BLaER1 treated with 17β-estradiol and CSF1 and Interleukin-3, amounts not matched to agents 10 nM and 100 nM (cell line): ENCODE data around the gene SPATS2.

Experiments
- H3K27ac ChIP-seq, 11 experiments: shearing (Covaris generic); formaldehyde crosslinking; 2 replicates each; pipeline ENCODE4 v1.8.1; 2022
- H3K27me3 ChIP-seq, 11 experiments: shearing (Covaris generic); formaldehyde crosslinking; 2 replicates each; pipeline ENCODE4 v1.8.1; 2022
- H3K36me3 ChIP-seq, 11 experiments: shearing (Covaris generic); formaldehyde crosslinking; 2 replicates each; pipeline ENCODE4 v1.8.1; 2022
- H3K4me1 ChIP-seq, 10 experiments: shearing (Covaris generic); formaldehyde crosslinking; 2 replicates each; pipeline ENCODE4 v1.8.1; 2022
- H3K4me2 ChIP-seq, 11 experiments: shearing (Covaris generic); formaldehyde crosslinking; 2 replicates each; pipeline ENCODE4 v1.8.1; 2022
- H3K4me3 ChIP-seq, 10 experiments: shearing (Covaris generic); formaldehyde crosslinking; 2 replicates each; pipeline ENCODE4 v1.8.1; 2022
- H3K9ac ChIP-seq, 11 experiments: shearing (Covaris generic); formaldehyde crosslinking; 2 replicates each; pipeline ENCODE4 v1.8.1; 2022
- H3K9me3 ChIP-seq, 11 experiments: shearing (Covaris generic); formaldehyde crosslinking; replicated peaks in 1 of 11; 2 replicates each; pipeline ENCODE4 v1.8.1; 2022
- H4K20me1 ChIP-seq, 11 experiments: shearing (Covaris generic); formaldehyde crosslinking; 2 replicates each; pipeline ENCODE4 v1.8.1; 2022
- Cebpa-rat ChIP-seq, 11 experiments: shearing (Covaris generic); IDR thresholded peaks; 2 replicates each; pipeline ENCODE4 v1.8.1; 2022

SPATS2 gene

GRCh38 chr12:49334226-49334625 lies 33.0 kb upstream of the SPATS2 start:
- Histone ChIP-seq H3K4me1 (peaks cover 4 to 20% (median 11%) of the 10 kb centered on the region in 10 experiments; a peak in 14 of 20 replicates), H3K36me3 (peaks cover 0 to 30% (median 23%) of the 10 kb centered on the region in 11 experiments; a peak in 19 of 22 replicates), H3K27me3 (peaks cover 87 to 98% (median 94%) of the 10 kb centered on the region in 11 experiments), H3K27ac (no peak overlapping the region), H3K4me2 (no peak overlapping the region), H3K9me3 (no peaks in the 10 kb centered on the region), H3K9ac (no peak overlapping the region), H3K4me3 (no peak overlapping the region), H4K20me1 (peaks cover 0 to 79% (median 55%) of the 10 kb centered on the region in 11 experiments; a peak in 16 of 22 replicates)
- no peak for TF ChIP-seq Cebpa-rat (IDR thresholded peaks at IDR 0.05)

GRCh38 chr12:49334681-49335080 lies 32.6 kb upstream of the SPATS2 start:
- Histone ChIP-seq H3K36me3 (peaks cover 0 to 25% (median 19%) of the 10 kb centered on the region in 11 experiments; a peak in 19 of 22 replicates), H4K20me1 (peaks cover 0 to 79% (median 50%) of the 10 kb centered on the region in 11 experiments; a peak in 16 of 22 replicates), H3K4me3 (no peak overlapping the region), H3K4me1 (peaks cover 4 to 20% (median 11%) of the 10 kb centered on the region in 10 experiments; a peak in 14 of 20 replicates), H3K4me2 (no peak overlapping the region), H3K9ac (no peak overlapping the region), H3K27ac (no peak overlapping the region), H3K9me3 (no peaks in the 10 kb centered on the region), H3K27me3 (peaks cover 91 to 100% (median 98%) of the 10 kb centered on the region in 11 experiments)
- no peak for TF ChIP-seq Cebpa-rat (IDR thresholded peaks at IDR 0.05)

- peaks cover 0 to 79% (median 44%) of the 10 kb centered on the region in 11 experiments; a peak in 17 of 22 replicates for H4K20me1 ChIP-seq
- peaks cover 0 to 19% (median 12%) of the 10 kb centered on the region in 11 experiments; a peak in 19 of 22 replicates for H3K36me3 ChIP-seq
- H3K4me2 ChIP-seq: no peak overlapping the region
- H3K4me1 ChIP-seq: peaks cover 4 to 20% (median 11%) of the 10 kb centered on the region in 10 experiments; a peak in 14 of 20 replicates
- H3K4me3 ChIP-seq: no peak overlapping the region
- no peaks in the 10 kb centered on the region for H3K9me3 ChIP-seq
- TF ChIP-seq Cebpa-rat (IDR thresholded peaks at IDR 0.05): no peak
- no peak overlapping the region for H3K27ac ChIP-seq
- peaks cover 98 to 100% (median 100%) of the 10 kb centered on the region in 11 experiments for H3K27me3 ChIP-seq
- H3K9ac ChIP-seq: no peak overlapping the region
These were observed 31.9 kb upstream of the SPATS2 start for GRCh38 chr12:49335118-49335954.

- Histone ChIP-seq H3K4me2 (peak overlapping the region in 9 of 11 experiments; percentile 76 to 97 (median 83); a peak in 10 of 22 replicates), H3K27me3 (peaks cover 100% of the 10 kb centered on the region in 11 experiments), H3K9ac (no peak overlapping the region; a peak in 1 of 22 replicates), H3K4me1 (peaks cover 4 to 20% (median 11%) of the 10 kb centered on the region in 10 experiments; a peak in 14 of 20 replicates), H3K27ac (no peak overlapping the region), H4K20me1 (peaks cover 0 to 79% (median 40%) of the 10 kb centered on the region in 11 experiments; a peak in 17 of 22 replicates), H3K36me3 (peaks cover 0 to 11% (median 5%) of the 10 kb centered on the region in 11 experiments; a peak in 13 of 22 replicates), H3K9me3 (no peaks in the 10 kb centered on the region), H3K4me3 (peak overlapping the region in 8 of 10 experiments; percentile 9 to 66 (median 48); a peak in 9 of 20 replicates)
- no peak for TF ChIP-seq Cebpa-rat (IDR thresholded peaks at IDR 0.05)
These were observed 31.2 kb upstream of the SPATS2 start for GRCh38 chr12:49335955-49336644.

GRCh38 chr12:49336645-49337584 lies 30.3 kb upstream of the SPATS2 start, which contains the start of gene C1QL4:
C1QL4 (minus strand) TSS chr12:49337188; CDS start chr12:49336477, 711 bp downstream.
- H3K27ac ChIP-seq: no peak within 1 kb of the TSS
- peak within 1 kb of the TSS; percentile 9 to 66 (median 45); a peak in 15 of 20 replicates for H3K4me3 ChIP-seq
- peaks cover 0 to 3% (median 0%) of the 10 kb centered on the region in 11 experiments; a peak in 1 of 22 replicates for H3K36me3 ChIP-seq
- peaks cover 0 to 79% (median 40%) of the 10 kb centered on the region in 11 experiments; a peak in 17 of 22 replicates for H4K20me1 ChIP-seq
- H3K9me3 ChIP-seq: no peaks in the 10 kb centered on the region
- H3K4me1 ChIP-seq: peaks cover 4 to 21% (median 12%) of the 10 kb centered on the region in 10 experiments; a peak in 14 of 20 replicates
- TF ChIP-seq Cebpa-rat (IDR thresholded peaks at IDR 0.05): no peak
- H3K27me3 ChIP-seq: peaks cover 100% of the 10 kb centered on the region in 11 experiments
- H3K4me2 ChIP-seq: peak within 1 kb of the TSS; percentile 72 to 97 (median 82)
- H3K9ac ChIP-seq: peak within 1 kb of the TSS in 2 of 11 experiments; percentile 13 to 46; a peak in 2 of 22 replicates

GRCh38 chr12:49338830-49339463 lies 28.3 kb upstream of the SPATS2 start:
- Histone ChIP-seq H3K4me1 (peaks cover 24 to 37% (median 30%) of the 10 kb centered on the region in 10 experiments), H3K36me3 (no peaks in the 10 kb centered on the region), H3K9me3 (no peaks in the 10 kb centered on the region), H3K27ac (no peak overlapping the region), H4K20me1 (peaks cover 0 to 85% (median 52%) of the 10 kb centered on the region in 11 experiments; a peak in 19 of 22 replicates), H3K4me3 (no peak overlapping the region), H3K27me3 (peaks cover 100% of the 10 kb centered on the region in 11 experiments), H3K9ac (no peak overlapping the region), H3K4me2 (no peak overlapping the region)
- no peak for TF ChIP-seq Cebpa-rat (IDR thresholded peaks at IDR 0.05)

GRCh38 chr12:49339464-49339861 lies 27.8 kb upstream of the SPATS2 start:
- H3K4me2 ChIP-seq: no peak overlapping the region
- peaks cover 25 to 39% (median 35%) of the 10 kb centered on the region in 10 experiments for H3K4me1 ChIP-seq
- H3K9ac ChIP-seq: no peak overlapping the region
- peaks cover 100% of the 10 kb centered on the region in 11 experiments for H3K27me3 ChIP-seq
- H3K27ac ChIP-seq: no peak overlapping the region
- H3K9me3 ChIP-seq: no peaks in the 10 kb centered on the region
- H3K36me3 ChIP-seq: no peaks in the 10 kb centered on the region
- no peak overlapping the region for H3K4me3 ChIP-seq
- no peak for TF ChIP-seq Cebpa-rat (IDR thresholded peaks at IDR 0.05)
- peaks cover 0 to 85% (median 57%) of the 10 kb centered on the region in 11 experiments; a peak in 19 of 22 replicates for H4K20me1 ChIP-seq
